ENCODE measurements around the gene CD33. TPM values are rescaled to one million over a fixed set of nuclear protein-coding genes. Genes with fewer than 3 reads are reported as not detected.

CD33 gene
- polyA plus RNA-seq, 1 donor from 2014 or later = not detected

- no peaks in the 10 kb centered on the region for H3K9me3 ChIP-seq (ENCODE audit: low read length)
- no peak overlapping the region for H3K4me2 ChIP-seq (ENCODE audit: low read length)
- H3K79me2 ChIP-seq (replicated peaks; ENCODE audit: insufficient read depth, low read length) = no peaks in the 10 kb centered on the region
- no peaks in the 10 kb centered on the region for H3K9me2 ChIP-seq (ENCODE audit: insufficient read depth, low read length)
- no peak overlapping the region for H2AFZ ChIP-seq (ENCODE audit: low read depth, low read length)
- H3F3A ChIP-seq (ENCODE audit: insufficient read depth, low read length, poor library complexity, severe bottlenecking) = no peaks in the 10 kb centered on the region
- H4K20me1 ChIP-seq (ENCODE audit: insufficient read depth) = no peaks in the 10 kb centered on the region
- no peak overlapping the region for H3K4me3 ChIP-seq (ENCODE audit: low read length)
- H3K9ac ChIP-seq (ENCODE audit: low read length) = no peak overlapping the region
- no peaks in the 10 kb centered on the region for H3K27me3 ChIP-seq (ENCODE audit: insufficient read depth, low read depth, low read length)
- H3K27ac ChIP-seq (ENCODE audit: low read length) = no peak overlapping the region
- H3K36me3 ChIP-seq (ENCODE audit: insufficient read depth, low read length) = no peaks in the 10 kb centered on the region
- TF ChIP-seq POLR2AphosphoS5 (IDR thresholded peaks at IDR 0.05) (no peak), CTCF (IDR thresholded peaks at IDR 0.05; ENCODE audit: poor library complexity, severe bottlenecking) (no peak), REST (IDR thresholded peaks at IDR 0.05; ENCODE audit: borderline replicate concordance) (no peak), TAF1 (IDR thresholded peaks at IDR 0.05; ENCODE audit: low read depth) (no peak), SMC3 (conservative IDR thresholded peaks at IDR 0.05; ENCODE audit: poor library complexity) (no peak), EP300 (conservative IDR thresholded peaks at IDR 0.05; ENCODE audit: poor library complexity, severe bottlenecking) (no peak), MXI1 (conservative IDR thresholded peaks at IDR 0.05; ENCODE audit: poor library complexity, severe bottlenecking) (no peak)
Observed at GRCh38 chr19:51226067-51226466, 1.2 kb downstream of the CD33 start.

GRCh38 chr19:51227326-51227725 is 2.4 kb downstream of the CD33 start:
- Histone ChIP-seq H3F3A (ENCODE audit: insufficient read depth, low read length, poor library complexity, severe bottlenecking) (no peaks in the 10 kb centered on the region), H4K20me1 (ENCODE audit: insufficient read depth) (no peaks in the 10 kb centered on the region), H3K36me3 (ENCODE audit: insufficient read depth, low read length) (no peaks in the 10 kb centered on the region), H3K79me2 (replicated peaks; ENCODE audit: insufficient read depth, low read length) (no peaks in the 10 kb centered on the region), H3K27ac (ENCODE audit: low read length) (no peak overlapping the region), H3K4me3 (ENCODE audit: low read length) (no peak overlapping the region), H3K4me2 (ENCODE audit: low read length) (no peak overlapping the region), H3K9me2 (ENCODE audit: insufficient read depth, low read length) (no peaks in the 10 kb centered on the region), H3K9ac (ENCODE audit: low read length) (no peak overlapping the region), H3K9me3 (ENCODE audit: low read length) (no peaks in the 10 kb centered on the region), H3K27me3 (ENCODE audit: insufficient read depth, low read depth, low read length) (no peaks in the 10 kb centered on the region), H2AFZ (ENCODE audit: low read depth, low read length) (no peak overlapping the region)
- TF ChIP-seq MXI1 (conservative IDR thresholded peaks at IDR 0.05; ENCODE audit: poor library complexity, severe bottlenecking) (no peak), SMC3 (conservative IDR thresholded peaks at IDR 0.05; ENCODE audit: poor library complexity) (no peak), EP300 (conservative IDR thresholded peaks at IDR 0.05; ENCODE audit: poor library complexity, severe bottlenecking) (no peak), REST (IDR thresholded peaks at IDR 0.05; ENCODE audit: borderline replicate concordance) (no peak), TAF1 (IDR thresholded peaks at IDR 0.05; ENCODE audit: low read depth) (no peak), RAD21 (conservative IDR thresholded peaks at IDR 0.05) (no peak), CTCF (IDR thresholded peaks at IDR 0.05; ENCODE audit: poor library complexity, severe bottlenecking) (no peak), POLR2AphosphoS5 (IDR thresholded peaks at IDR 0.05) (no peak), EZH2 (IDR thresholded peaks at IDR 0.05; ENCODE audit: borderline replicate concordance, insufficient read depth, low read length, poor library complexity, severe bottlenecking) (no peak)
